GM19035 (cell line): Measurements from ENCODE around the gene CAPN12.
"Not testable (repeated sequence)": the region's sequence is repeated elsewhere in the genome, so short reads cannot be mapped to it uniquely, and the experiment has no call there.

Experiments
- ATAC-seq: cut with Tn5 transposase; IDR thresholded peaks from one replicate; pipeline ENCODE4 v1.9.1; 2021; ENCODE audit not compliant: unreplicated experiment

The CAPN12 gene

DNA sequence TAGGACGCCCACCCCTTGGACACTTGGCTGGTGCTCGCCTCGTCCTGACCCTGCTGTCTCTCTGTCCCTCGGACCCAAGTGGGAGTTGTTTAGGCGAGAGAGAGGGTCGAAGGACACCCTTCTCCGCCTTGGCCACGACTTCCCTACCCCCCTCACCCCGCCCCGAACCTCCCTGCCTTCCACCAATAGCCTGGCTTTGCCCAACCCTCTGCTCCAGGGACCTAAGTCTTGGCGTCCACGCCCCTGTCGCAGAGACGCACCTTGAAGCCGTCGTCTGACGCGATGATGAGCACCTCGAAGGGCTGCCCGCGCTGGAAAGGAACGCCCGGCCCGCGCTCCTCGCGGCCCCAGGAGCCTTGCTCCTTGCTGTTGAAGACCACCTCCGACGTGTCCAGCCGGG, 27.3 kb upstream of the CAPN12 start:
- not testable (repeated sequence) for ATAC-seq

DNA sequence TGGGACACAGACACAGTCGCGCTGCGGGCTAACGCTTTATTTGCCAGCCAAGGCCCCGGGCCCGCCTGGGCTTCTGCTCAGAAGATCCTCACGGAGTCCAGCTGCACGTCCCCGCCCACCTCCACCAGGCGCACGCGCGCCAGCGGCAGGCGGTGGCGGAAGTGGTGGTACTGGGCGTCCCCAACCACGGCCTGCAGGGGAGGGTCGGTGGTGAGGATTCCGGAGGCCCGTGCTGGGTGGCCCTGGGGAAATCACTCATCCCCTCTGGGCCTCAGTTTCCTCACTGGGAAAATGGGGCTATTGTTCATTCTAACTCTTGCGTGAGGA, 26.6 kb upstream of the CAPN12 start:
- ATAC-seq = peak; percentile 44

DNA sequence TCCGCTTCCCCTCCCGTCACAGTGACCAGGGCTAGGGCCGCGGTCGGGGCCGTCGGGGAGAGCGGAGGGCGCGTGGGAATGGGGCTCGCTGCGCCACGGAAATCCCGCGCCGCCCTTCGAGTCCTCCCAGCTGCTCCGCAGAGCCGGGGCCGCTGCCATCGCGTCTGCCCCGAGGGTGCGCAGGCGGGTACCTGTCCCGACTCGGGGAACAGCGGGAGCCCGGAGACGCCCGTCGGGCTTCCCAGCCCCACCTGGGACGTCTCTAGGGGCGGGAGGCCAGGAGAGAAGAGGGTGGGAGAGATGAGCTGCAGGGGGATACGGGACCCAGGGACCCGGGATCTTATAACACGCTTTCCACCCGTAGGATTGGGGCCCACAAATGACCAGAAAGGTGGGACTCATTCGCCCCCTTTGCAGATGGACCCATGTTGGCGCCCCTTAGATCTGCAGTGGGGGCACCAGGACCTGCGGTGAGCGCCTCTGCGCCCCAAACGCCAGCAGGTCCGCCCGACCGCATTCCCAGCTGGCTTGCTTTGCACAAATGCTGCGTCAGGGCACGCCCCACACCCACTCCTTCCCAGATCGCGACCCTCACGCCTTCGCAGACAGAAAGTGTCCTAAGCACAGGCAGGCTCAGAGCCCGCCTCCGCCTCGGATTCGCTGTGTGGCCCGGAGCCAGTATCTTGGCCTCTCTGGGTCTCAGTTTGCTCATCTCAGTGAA, 26.1 kb upstream of the CAPN12 start:
- ATAC-seq = peak; percentile 9

DNA sequence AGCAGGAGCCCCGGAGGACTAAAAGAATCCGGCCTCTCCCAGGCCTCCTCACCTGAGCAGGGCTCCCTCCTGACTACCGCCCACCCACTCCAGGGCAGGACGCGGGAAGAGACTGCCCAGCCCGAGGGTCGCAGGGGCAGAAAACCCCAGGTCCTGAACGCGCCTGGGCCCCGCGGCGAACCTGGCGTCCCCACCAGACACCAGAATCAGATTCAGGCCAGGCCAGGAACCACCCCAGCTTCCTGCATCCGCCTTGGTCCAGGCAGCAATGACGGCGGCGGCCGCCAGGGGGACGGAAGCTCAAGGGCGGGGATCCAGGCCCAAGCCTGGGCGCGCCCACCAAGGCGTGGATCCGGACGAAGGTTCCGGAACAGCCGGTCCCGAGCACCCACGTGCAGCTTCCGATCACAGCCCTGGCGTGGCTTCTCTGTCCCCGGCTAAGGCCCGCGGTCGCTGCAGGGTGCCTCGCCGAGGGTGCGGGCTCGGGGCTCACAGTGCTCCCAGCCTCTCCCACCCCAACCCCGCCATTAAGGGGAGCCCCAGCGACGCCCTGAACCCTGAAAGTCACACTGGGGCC, 25.4 kb upstream of the CAPN12 start:
- peak; percentile 61 for ATAC-seq

DNA sequence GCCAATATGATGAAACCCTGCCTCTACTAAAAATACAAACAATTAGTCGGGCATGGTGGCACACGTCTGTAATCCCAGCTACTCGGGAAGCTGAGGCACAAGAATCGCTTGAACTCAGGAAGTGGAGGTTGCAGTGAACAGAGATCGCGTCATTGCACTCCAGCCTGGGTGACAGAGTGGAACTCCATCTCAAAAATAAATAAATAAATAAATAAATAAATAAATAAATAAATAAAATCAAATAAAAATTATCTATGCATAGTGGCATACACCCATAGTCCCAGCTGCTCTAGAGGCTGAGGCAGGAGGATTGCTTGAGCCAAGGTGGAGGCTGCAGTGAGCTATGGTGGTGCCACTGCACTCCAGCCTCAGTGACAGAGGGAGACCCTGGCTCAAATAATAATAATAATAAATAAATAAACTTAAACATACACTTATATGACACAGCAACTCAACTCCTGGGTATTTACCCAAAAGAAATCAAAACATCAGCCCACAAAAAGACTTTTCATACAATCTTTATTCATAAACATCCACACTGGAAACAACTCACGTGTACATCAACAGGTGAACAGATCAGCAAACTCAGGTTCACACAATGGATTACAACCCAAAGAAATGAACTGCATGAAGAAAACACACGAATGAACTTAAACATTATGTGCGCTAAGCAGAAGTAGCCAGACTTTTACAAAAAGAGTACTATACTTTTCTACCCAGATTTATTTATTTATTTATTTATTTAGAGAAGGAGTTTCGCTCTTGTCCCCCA, 22.2 kb upstream of the CAPN12 start:
- no peak for ATAC-seq

DNA sequence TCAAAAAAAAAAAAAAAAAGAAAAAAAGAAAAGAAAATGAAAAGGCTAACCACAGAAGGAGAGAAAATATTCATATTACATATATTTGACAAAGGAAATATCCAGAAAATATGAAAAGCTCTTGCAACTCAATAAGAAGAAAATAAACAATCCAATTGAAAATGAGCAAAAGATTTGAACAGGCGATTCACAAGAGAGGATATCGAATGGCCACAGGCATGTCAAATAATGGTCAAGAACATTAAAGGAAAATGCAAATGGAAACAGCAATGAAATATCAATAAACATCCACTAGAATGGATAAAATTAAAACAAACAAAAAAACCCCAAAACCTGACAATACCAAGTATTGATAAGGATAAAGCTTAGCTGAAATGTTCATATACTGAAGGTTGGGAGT, 20.9 kb upstream of the CAPN12 start:
- ATAC-seq = no peak

DNA sequence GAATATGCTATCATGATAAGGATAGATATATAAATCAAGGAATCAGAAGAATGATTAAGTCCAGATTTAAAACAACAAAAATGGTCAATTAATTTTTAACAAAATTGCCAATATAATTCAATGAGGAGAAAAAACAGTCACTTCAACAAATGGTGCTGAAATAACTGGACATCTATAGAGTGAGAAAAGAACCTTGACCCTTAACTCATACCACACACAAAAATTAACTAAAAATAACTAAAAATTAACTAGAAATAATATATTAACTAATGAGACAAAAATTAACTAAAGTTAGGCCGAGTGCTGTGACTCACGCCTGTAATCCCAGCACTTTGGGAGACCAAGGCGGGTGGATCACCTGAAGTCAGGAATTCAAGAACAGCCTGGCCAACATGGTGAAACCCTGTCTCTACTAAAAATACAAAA, 19.5 kb upstream of the CAPN12 start:
- no peak for ATAC-seq

DNA sequence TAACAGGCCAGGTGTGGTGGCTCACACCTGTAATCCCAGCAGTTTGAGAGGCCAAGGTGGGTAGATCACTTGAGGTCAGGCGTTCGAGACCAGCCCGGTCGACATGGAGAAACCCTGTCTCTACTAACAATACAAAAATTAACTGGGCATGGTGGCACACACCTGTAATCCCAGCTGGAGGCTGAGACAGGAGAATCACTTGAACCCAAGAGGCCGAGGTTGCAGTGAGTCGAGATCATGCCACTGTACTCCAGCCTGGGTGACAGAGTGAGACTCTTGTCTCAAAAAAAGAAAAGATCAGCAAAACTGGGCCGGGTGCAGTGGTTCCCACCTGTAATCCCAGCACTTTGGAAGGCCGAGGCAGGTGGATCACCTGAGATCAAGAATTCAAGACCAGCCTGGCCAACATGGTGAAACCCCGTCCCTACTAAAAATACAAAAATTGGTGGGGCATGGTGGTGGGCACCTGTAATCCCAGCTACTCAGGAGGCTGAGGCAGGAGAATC, 17.7 kb upstream of the CAPN12 start:
- not testable (repeated sequence) for ATAC-seq

DNA sequence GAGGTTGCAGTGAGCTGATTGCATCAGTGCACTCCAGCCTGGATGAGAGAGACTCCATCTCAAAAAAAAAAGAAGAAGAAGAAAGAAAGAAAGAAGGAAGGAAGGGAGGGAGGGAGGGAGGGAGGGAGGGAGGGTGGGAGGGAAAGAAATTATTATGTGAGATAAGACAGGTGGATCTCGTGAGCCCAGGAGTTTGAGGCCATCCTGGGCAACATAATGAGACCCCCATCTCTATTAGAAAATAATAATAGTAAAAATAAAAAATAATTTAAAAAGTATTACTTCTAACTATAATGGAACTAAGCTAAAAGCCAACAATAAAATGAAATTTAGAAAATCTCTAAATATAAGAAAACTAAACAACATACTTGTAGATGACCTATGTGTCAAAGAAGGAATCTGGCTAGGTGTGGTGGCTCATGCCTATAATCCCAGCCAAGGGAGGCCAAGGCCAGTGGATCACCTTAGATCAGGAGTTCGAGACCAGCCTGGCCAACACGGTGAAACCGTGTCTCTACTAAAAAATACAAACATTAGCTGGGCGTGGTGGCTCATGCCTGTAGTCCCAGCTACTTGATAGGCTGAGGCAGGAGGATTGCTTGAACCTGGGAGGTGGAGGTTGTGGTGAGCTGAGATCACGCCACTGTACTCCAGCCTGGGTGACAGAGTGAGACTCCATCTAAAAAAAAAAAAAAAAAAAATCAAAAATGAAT, 16.7 kb upstream of the CAPN12 start:
- ATAC-seq = not testable (repeated sequence)

DNA sequence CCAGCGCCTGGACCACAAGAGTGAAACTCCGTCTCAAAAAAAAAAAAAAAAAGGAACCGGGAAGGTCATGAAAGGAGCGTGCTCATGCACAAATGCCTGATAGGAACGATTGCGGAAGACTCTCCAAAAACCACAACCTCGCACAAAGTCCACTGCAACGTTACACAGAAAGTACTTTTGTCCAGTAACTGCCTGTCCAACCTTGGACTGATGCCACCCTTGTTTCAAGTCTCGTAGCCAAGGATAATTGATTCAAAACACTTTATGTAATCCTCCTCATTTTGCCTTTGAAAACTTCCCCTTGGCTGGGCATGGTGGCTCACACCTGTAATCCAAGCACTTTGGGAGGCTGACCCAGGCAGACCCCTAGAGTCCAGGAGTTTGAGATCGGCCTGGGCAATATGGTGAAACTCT, 15.3 kb upstream of the CAPN12 start:
- ATAC-seq = no peak

DNA sequence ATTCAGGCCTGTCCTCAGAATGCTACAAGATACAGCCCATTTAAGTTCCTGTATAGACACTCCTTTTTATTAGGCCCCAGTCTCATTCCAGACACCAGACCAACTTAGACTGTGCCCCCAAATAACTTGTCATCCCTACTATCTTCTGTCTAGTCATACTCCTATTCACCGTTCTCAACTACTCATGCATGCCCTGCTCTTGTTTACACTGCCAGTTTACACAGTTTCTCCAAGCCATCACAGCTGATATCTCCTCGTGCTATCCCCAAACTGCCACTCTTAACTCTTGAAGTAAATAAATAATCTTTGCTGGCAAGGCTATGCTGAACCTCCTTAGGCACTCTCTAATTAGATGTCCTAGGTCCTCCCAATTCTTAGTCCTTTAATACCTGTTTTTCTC, 9.9 kb upstream of the CAPN12 start:
- not testable (repeated sequence) for ATAC-seq

DNA sequence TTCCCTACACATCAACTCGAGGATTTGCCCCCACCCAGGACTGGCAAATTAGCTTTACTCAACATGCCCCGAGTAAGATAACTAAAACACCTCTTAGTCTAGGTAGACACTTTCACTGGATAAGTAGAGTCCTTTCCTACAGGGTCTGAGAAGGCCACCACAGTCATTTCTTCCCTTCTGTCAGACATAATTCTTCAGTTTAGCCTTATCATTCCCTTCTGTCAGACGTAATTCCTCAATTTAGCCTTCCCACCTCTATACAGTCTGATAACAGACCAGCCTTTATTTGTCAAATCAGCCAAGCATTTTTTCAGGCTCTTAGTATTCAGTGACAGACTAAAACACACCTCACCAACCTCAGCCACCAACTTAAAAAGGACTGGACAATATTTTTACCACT, 9.5 kb upstream of the CAPN12 start:
- ATAC-seq = not testable (repeated sequence)

DNA sequence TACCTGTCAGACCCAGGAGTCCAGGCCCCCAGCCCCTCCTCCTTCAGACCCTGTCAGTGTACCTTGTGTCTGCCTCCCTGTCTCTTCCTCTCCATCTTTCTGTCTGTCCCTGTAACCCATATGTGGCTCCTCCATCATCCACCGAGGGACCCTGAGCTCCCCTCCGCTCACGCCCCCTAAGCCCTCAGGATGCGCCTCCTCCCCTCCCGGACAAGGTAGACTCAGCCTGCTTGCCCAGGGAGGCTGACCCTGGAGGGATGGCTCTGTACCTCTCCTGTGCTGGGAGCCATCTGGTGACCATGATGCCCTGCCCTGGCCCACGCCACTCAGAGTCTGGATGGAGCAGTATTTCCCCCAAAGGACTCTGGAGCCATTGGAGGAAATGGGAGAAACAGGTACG, 1.0 kb upstream of the CAPN12 start:
- ATAC-seq = no peak

DNA sequence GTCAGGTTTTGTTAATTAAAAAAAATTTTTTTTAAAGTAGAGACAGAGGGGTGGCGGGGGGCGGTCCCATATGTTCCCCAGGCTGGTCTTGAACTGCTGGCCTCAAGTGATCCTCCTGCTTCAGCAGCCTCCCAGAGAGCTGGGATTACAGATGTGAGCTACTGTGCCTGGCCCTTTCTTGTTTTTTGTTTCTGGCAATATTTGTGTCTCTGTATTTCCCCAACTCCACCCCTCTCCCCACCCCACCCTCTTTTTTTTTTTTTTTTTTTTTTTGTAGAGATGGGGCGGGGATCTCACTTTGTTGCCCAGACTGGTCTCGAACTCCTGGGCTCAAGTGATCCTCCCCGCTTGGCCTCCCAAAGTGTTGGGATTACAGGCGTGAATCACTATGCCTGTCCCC, 600 bp upstream of the CAPN12 start:
- no peak for ATAC-seq

DNA sequence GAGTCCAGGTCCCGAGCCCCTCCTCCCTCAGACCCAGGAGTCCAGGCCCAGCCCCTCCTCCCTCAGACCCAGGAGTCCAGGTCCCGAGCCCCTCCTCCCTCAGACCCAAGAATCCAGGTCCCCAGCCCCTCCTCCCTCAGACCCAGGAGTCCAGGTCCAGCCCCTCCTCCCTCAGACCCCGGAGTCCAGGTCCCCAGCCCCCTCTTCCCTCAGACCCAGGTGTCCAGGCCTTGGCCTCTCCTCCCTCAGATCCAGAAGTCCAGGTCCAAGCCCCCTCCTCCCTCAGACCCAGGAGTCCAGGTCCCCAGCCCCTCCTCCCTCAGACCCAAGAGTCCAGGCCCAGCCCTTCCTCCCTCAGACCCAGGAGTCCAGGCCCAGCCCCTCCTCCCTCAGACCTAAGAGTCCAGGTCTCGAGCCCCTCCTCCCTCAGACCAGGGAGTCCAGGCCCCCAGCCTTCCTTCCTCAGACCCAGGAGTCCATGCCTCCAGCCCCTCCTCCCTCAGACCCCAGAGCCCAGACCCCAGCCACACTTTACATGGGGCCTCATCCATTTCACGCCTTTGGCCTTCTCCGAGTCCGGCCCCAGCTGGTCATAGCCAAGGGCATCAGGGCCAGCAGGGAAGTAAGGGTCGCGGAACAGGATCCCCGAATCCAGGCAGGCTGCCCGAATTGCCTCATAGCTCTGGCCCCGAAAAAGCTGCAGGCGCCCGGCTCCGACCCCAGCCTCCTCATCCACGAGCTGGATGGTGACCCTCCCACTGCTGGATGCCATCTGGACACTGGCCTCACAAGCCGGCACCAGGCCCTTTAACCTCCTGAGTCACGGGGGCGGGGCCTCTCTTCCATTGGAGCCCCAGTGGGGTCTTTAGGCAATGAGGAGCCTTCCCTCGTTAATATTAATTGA, 628 bp downstream of the CAPN12 start:
- ATAC-seq = no peak

DNA sequence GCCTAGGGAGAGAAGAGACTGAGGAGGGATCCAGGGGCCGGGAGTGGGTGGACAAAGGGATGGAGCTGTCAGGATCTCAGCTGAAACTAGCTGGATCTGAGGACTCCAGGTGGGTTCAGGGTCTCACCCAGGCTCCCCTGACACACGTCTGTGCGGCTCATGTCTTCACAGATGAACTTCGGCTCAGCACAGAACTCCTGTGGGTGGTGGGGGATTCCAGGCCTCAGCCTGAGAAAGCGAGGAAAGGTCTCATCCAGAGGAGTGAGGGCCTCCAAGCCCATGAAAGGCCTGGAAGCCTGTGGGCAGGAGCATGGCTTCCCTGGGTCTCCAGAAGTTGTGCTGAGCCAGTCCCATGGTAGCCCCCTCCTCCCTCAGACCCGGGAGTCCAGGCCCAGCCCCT, 1.4 kb downstream of the CAPN12 start:
- ATAC-seq = no peak

DNA sequence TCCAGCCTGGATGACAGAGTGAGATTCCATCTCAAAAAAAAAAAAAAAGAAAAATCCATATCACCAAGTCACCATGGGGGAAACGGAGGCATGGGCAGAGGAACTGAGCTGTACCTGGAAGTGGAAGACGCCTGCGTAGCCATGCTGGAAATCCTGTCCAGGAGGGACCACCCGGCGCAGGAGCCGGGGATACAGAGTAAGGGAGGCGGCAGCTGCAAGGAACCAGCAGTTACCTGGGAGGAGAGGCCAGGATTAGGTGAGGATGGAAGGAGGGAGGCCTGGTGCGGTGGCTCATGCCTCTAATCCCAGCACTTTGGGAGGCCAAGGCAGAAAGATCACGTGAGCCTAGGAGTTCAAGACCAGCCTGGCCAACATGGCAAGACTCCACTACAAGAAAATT, 2.0 kb downstream of the CAPN12 start:
- ATAC-seq = no peak

DNA sequence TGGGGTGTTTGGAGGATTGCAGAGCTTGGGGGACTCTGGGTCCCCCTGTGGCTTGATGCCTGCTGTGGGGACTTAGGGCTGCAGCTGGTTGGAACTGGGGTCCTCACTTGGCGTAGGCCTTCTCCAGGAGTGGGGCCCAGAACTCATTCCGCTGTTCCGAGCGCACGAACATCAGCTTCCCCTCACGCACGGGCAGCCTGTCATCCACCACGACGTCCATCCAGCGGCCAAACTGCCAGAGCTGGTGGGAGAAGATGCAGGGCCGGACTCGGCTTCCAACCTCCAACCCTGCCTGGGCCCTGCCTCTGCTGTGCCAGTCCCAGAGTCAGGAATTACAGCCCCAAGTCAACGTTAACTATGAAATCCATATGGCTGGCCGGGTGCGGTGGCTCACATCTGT, 2.6 kb downstream of the CAPN12 start:
- ATAC-seq = no peak

DNA sequence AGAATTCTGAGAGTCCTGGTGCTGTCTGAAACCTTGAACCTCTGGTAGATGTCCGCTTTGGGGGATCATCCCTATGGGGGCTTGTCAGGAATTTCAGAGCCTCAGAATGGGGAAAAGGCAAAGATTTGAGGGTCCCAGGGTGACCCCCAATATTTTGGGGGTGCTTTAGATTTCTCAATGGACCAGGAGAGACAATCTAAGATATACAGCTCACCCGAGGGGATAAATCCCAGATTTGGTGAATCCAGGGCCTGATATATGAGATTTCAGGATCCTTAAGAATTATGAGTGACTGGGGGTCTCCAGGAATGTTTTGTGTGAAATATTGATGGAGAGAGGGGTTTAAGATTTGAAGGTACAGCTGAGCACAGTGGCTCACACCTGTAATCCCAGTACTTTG, 3.3 kb downstream of the CAPN12 start:
- ATAC-seq = no peak

DNA sequence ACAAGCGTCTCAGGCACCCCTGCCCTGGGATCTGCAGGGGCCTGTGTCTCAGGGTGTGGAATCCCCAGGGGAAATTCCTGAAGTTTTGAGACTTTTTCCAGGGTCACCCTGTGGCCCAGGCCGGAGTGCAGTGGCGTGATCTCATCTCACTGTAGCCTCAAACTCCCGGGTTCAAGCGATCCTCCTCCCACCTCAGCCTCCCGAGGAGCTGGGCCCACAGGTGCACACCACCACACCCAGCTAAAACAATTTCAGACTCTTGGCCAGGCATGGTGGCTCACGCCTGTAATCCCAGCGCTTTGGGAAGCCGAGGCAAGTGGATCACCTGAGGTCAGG, 4.0 kb downstream of the CAPN12 start:
- no peak for ATAC-seq
